GM19455 (cell line): ENCODE data around the gene RPS6KB2.

Source experiments
- ATAC-seq: cut with Tn5 transposase; IDR thresholded peaks from one replicate; pipeline ENCODE4 v1.9.1; 2021; ENCODE audit not compliant: unreplicated experiment

Gene RPS6KB2

GRCh38 chr11:67410369-67410831, 17.9 kb upstream of the RPS6KB2 start:
- no peak for ATAC-seq

- no peak for ATAC-seq
These were observed 17.1 kb upstream of the RPS6KB2 start for GRCh38 chr11:67410984-67411784.

GRCh38 chr11:67411785-67412152, 16.5 kb upstream of the RPS6KB2 start:
- no peak for ATAC-seq

- no peak for ATAC-seq
These were observed 15.7 kb upstream of the RPS6KB2 start for GRCh38 chr11:67412495-67413179.

- ATAC-seq, result no peak
These were observed 14.9 kb upstream of the RPS6KB2 start for GRCh38 chr11:67413266-67413849.

- no peak for ATAC-seq
These were observed 12.6 kb upstream of the RPS6KB2 start, which contains the start of gene CARNS1 for GRCh38 chr11:67415501-67416304. TSS of gene CARNS1 (plus strand) at chr11:67415678. CDS start at chr11:67416200, 522 bp downstream.

GRCh38 chr11:67416416-67417335, 11.6 kb upstream of the RPS6KB2 start:
- no peak for ATAC-seq

GRCh38 chr11:67417425-67417824, 10.9 kb upstream of the RPS6KB2 start:
- no peak for ATAC-seq

GRCh38 chr11:67418476-67419281, 9.6 kb upstream of the RPS6KB2 start:
- no peak for ATAC-seq

- no peak for ATAC-seq
These were observed 8.8 kb upstream of the RPS6KB2 start for GRCh38 chr11:67419325-67420049.

- ATAC-seq, result no peak
These were observed 8.1 kb upstream of the RPS6KB2 start for GRCh38 chr11:67420147-67420645.

GRCh38 chr11:67420646-67421429, 7.5 kb upstream of the RPS6KB2 start:
- peak; percentile 77 for ATAC-seq

GRCh38 chr11:67421430-67422031, 6.8 kb upstream of the RPS6KB2 start:
- ATAC-seq, result no peak

GRCh38 chr11:67422891-67423290, 5.4 kb upstream of the RPS6KB2 start:
- ATAC-seq, result no peak

- no peak for ATAC-seq
These were observed 4.8 kb upstream of the RPS6KB2 start for GRCh38 chr11:67423466-67423865.

GRCh38 chr11:67423891-67424613, 4.2 kb upstream of the RPS6KB2 start:
- ATAC-seq, result no peak
